AG09319 (cell line): ENCODE data around the gene RNF144A.

Source experiments
- DNase-seq: peaks from one replicate; pipeline ENCODE4 v3.0.0-alpha.2; 2010; ENCODE audit warnings: low read depth; ENCODE audit errors: extremely low read depth
- CTCF ChIP-seq: IDR thresholded peaks from 2 replicates; pipeline ENCODE4 v1.5.1; 2011; ENCODE audit warnings: low read depth, mild to moderate bottlenecking, inconsistent platforms, low read length, moderate library complexity

RNF144A gene

GRCh38 chr2:6880200-6880733 is 36.9 kb upstream of the RNF144A start:
- TF ChIP-seq CTCF: no peak
- no peak for DNase-seq

DNA sequence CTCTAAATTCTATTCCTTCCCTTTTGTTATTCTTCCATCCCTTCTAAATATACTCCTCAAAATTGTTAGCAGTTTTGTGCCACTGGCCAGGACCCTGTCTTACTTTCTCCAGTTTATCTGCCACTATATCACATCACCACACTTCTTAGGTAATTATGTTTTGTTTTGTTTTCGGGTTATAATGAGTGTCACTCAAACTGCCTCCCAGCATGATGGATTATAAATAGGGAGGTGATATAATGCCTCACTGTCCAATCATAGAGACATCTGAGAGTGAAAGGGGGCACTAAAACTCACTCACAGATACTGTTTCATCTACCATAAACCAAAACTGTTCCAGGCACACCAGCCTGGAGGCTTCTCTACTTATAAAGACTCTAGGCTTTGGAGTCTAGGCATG is 36.2 kb upstream of the RNF144A start:
- no peak for TF ChIP-seq CTCF
- no peak for DNase-seq

DNA sequence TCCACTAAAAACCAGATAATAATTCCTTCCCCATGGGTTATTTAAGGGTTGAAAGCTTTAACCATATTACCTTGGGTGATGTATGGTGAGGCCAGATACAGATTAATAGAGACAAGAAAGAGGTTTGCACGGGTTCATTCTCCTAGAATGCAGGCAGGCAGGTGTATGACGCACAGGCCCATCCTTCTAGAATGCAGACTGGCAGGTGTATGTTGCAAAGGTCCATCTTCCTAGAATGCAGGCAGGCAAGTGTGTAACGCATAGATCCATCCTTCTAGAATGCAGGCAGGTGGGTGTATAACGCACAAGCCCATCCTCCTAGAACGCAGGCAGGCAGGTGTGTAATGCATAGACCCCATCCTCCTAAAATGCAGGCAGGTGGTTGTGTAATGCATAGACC is 35.7 kb upstream of the RNF144A start:
- no peak for TF ChIP-seq CTCF
- no peak for DNase-seq

- no peak for DNase-seq
- TF ChIP-seq CTCF: no peak
These were observed 33.6 kb upstream of the RNF144A start for GRCh38 chr2:6883448-6884122.

DNA sequence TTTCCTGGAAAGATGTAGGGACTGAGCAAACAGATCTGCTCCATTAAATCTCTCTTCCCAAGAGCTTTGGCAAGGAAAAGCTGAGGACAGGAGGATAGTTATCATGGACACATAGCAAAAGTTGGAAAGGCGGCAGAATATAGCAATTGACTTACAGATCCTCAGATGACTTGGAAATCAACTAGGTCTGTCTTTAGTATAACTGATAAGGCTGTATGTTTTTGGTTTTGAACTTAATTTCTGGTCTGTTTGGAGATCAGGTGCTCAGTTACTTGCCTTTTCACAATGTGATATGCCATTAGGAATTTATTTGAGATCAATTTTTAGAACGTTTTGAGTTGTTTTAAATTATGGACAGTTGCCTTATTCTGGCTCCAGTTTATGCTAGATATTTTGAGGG is 31.7 kb upstream of the RNF144A start:
- TF ChIP-seq CTCF: no peak
- DNase-seq: no peak

DNA sequence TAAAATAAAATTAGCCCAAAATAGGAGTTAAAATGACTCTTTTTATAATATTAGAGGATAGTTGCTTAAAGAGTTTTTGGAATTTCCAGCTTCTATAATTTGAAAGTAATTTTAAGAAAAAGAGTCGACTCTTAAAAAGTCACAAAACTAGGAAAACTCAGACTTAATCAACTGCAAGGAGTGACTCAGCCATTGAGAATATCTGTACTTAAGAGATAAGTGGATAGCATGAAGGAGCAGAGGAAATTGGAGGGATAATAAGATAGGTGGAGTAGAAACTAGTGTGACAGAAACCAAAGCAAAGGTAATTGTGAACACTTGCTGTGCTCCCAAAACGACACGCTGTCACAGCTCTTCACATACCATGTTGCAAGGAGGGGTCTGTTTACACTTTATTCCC is 31.2 kb upstream of the RNF144A start:
- no peak for DNase-seq
- TF ChIP-seq CTCF: no peak

GRCh38 chr2:6887751-6888192 is 29.4 kb upstream of the RNF144A start:
- TF ChIP-seq CTCF: no peak
- no peak for DNase-seq
